Right atrium auricular region (tissue), 2 donors: Measurements from ENCODE around the gene DYNLL2. TPM values are rescaled to one million over a fixed set of nuclear protein-coding genes. Genes with fewer than 3 reads are reported as not detected.

Experiments used
- DNase-seq: peaks from one replicate; pipeline ENCODE4 v3.0.0-alpha.2; 2019; ENCODE audit warnings: low spot score
- H3K27ac ChIP-seq, 2 donors: fragments of 200-600 bp; sonication (generic); 1 replicate in 1 of 2; 2 replicates in 1 of 2; pipeline ENCODE4 v1.5.1; 2016 to 2019
- H3K27me3 ChIP-seq, 2 donors: fragments of 200-600 bp; sonication (generic); one replicate each; pipeline versions ENCODE4 v1.5.1 to v1.6.0; 2017 to 2019
- H3K36me3 ChIP-seq: fragments of 200-600 bp; sonication (generic); one replicate; pipeline ENCODE4 v1.5.1; 2016
- H3K4me1 ChIP-seq, 2 donors: fragments of 200-600 bp; sonication (generic); one replicate each; pipeline versions ENCODE4 v1.5.1 to v1.6.0; 2017 to 2019
- H3K4me3 ChIP-seq, 2 donors: fragments of 200-600 bp; sonication (generic); 1 replicate in 1 of 2; 2 replicates in 1 of 2; pipeline ENCODE4 v1.5.1; 2017 to 2019; ENCODE audit warnings: mild to moderate bottlenecking in 1 of 2, moderate library complexity in 1 of 2
- H3K9me3 ChIP-seq, 2 donors: fragments of 200-600 bp; sonication (generic); one replicate each; pipeline ENCODE4 v1.5.1; 2019
- CTCF ChIP-seq, 2 donors: fragments of 200-600 bp; sonication (generic); IDR thresholded peaks; one replicate each; pipeline ENCODE4 v1.5.1; 2019; ENCODE audit warnings: antibody characterized with exemption in 2 of 2
- total RNA-seq, 2 donors: library from RNA; depleted of rRNA; stranded (reverse); fragments of >200 nt; gene quantifications; one replicate each; pipeline ENCODE4 v1.1.0, GENCODE V29; 2016

DYNLL2 gene
- total RNA-seq, 2 donors from 2014 or later: 27.7 to 27.9 TPM

DNA sequence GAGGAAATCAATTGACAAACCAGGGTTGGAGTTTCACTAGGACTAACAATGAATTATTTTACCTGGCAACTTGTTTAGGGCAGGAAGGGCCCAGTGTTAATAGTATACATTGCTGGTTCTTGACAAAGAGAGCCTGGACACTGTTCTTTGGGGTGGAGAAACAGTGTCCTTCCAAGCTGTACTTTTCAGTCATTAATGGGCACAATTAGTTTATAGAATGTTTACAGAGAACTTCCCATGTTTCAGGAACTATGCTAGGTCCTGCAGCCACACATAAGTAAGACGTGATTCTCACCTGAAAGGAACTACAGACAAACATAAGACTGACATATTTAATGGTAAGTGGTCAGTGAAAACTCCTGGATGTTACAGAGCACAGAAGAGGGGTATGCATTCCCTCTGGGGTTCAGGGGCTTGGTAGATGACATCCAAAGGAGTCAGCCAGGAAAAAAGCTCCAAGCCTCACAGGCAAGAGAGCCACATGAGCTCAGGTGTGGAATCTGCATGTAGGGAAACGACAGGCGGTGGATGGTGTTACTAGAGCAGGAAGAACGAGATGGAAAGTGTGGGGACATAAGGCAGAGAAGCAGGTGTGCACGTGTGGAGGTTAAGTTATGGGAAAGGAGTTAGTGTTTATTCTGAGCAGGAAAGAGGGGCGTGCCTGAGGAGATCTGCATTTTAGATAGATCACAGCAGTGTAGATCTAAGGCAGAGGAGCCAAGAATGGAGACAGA lies 3.8 kb upstream of the DYNLL2 start:
- H3K4me3 ChIP-seq: no peak overlapping the region
- no peak for DNase-seq
- H3K27ac ChIP-seq: no peak overlapping the region
- no peaks in the 10 kb centered on the region for H3K9me3 ChIP-seq
- H3K4me1 ChIP-seq: peaks cover 0 to 10% of the 10 kb centered on the region in 2 donors
- no peak for TF ChIP-seq CTCF (IDR thresholded peaks at IDR 0.05)
- H3K36me3 ChIP-seq: no peaks in the 10 kb centered on the region
- no peaks in the 10 kb centered on the region for H3K27me3 ChIP-seq

GRCh38 chr17:58081646-58082340 lies 1.4 kb upstream of the DYNLL2 start:
- TF ChIP-seq CTCF (IDR thresholded peaks at IDR 0.05): no peak
- Histone ChIP-seq H3K27me3 (no peaks in the 10 kb centered on the region), H3K9me3 (no peaks in the 10 kb centered on the region), H3K27ac (peak overlapping the region in 1 of 2 donors; percentile 75), H3K4me1 (peaks cover 0 to 34% of the 10 kb centered on the region in 2 donors), H3K4me3 (no peak overlapping the region), H3K36me3 (no peaks in the 10 kb centered on the region)
- no peak for DNase-seq

GRCh38 chr17:58082341-58082869 lies 814 bp upstream of the DYNLL2 start:
- DNase-seq: no peak
- Histone ChIP-seq H3K27me3 (no peaks in the 10 kb centered on the region), H3K36me3 (peaks cover 5% of the 10 kb centered on the region), H3K9me3 (no peaks in the 10 kb centered on the region), H3K4me1 (peaks cover 0 to 36% of the 10 kb centered on the region in 2 donors), H3K4me3 (peak overlapping the region in 1 of 2 donors; percentile 100), H3K27ac (peak overlapping the region; percentile 75 to 81)
- no peak for TF ChIP-seq CTCF (IDR thresholded peaks at IDR 0.05)

DNA sequence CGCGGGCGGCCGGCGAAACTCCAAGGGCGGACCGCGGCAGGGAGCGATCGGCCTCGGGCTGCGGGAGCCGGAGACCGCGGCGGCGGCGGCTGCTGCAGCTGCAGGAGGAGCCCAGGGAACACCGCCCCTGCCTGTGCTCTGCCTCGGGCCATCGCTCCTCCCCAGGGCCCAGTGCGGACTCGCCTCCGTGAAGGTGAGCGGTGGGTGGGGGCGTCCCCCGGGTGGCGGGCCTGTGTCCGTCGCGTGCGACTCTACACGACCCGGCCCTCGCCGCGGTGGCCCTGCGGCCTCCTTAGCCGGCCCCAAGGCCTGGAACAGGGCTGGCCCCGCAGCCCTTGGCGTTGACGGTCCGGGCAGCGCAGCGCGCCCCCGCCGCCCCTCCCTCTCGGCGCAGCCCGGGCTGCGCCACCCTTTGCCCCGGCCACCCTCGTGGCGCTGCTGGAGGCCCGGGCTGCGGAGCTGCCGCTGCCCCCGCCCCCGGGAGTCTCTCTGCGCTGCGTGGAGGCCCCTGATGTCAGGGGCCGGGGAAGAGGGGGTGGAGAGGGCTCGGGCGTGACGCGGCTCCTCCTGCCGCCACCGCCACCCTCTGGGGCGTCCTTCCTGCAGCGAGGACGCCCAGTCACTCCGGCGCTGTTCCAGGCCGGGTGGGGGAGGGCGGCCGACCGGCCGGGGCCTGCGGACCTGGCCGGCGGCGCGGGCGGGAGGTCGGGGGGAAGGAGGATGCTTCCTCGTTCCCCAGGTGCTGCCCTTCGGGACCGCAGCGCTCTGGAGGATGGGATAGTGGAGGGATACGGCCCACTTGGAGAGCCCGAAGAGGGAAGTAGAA lies 485 bp downstream of the DYNLL2 start:
- Histone ChIP-seq H3K4me3 (peak overlapping the region; percentile 94 to 100), H3K27me3 (no peaks in the 10 kb centered on the region), H3K9me3 (no peaks in the 10 kb centered on the region), H3K36me3 (peaks cover 16% of the 10 kb centered on the region), H3K27ac (peak overlapping the region; percentile 97 to 98), H3K4me1 (peaks cover 0 to 43% of the 10 kb centered on the region in 2 donors)
- no peak for DNase-seq
- TF ChIP-seq CTCF (IDR thresholded peaks at IDR 0.05): peak in 1 of 2 donors; percentile 17

GRCh38 chr17:58084317-58084981 lies 1.2 kb downstream of the DYNLL2 start:
- no peak for DNase-seq
- H3K4me1 ChIP-seq: peaks cover 0 to 49% of the 10 kb centered on the region in 2 donors
- H3K27ac ChIP-seq: peak overlapping the region; percentile 97 to 98
- H3K4me3 ChIP-seq: peak overlapping the region; percentile 94 to 100
- H3K9me3 ChIP-seq: no peaks in the 10 kb centered on the region
- H3K27me3 ChIP-seq: no peaks in the 10 kb centered on the region
- TF ChIP-seq CTCF (IDR thresholded peaks at IDR 0.05): peak in 1 of 2 donors; percentile 40
- peaks cover 22% of the 10 kb centered on the region for H3K36me3 ChIP-seq
